Measurements from ENCODE around the gene MN1. TPM values are rescaled to one million over a fixed set of nuclear protein-coding genes. Genes with fewer than 3 reads are reported as not detected.

MN1 gene
- total and polyA plus RNA-seq, 2 of the 8 experiments (the other 6 are each of a cell fraction or from before 2014, with no cell fraction given), result 3.1 to 4.9 TPM

DNA sequence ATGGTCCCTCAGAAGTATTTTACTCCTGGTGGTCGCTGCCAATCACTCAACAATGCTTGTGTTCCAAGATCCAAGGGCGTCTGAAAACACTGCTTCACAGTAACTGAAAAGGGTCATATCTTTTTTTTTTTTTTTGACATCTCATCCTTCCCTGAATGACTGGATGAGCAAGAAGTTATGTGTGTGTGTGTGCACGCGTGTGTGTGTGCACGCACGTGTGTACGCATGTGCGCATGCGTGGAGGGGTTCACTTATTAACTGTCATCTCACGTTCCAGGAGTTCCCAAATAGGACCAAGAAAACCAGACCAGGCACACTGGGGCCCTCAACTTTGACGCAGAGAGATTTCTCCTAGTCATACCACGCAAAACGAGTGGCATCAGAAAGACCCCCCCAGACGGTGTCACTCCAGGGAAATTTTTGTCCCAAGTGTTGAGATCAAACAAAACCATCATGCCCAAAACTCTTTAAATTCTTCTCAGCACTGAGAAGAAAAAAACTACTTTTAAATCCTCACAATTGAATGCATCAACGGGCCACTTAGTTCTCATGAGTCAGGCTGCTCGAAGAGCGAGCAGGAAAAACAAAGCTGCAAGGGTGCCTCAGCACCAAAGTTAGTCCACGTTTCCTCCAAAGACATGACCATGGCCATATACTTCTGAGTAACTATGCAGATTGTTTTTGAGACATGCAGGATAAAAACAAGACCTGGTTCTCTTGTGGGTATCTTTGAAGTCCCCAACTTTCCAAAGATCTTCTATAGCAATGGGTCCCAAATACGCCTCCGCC lies 12.9 kb downstream of the MN1 start (continued):
- TF ChIP-seq TAF1 (IDR thresholded peaks at IDR 0.05; ENCODE audit: low read depth, low read length) (no peak), E2F6 (IDR thresholded peaks at IDR 0.05) (no peak), EZH2 (IDR thresholded peaks at IDR 0.05; ENCODE audit: low read depth, low read length, severe bottlenecking) (no peak), TBP (IDR thresholded peaks at IDR 0.05; ENCODE audit: low read depth, low read length) (no peak), NANOG (IDR thresholded peaks at IDR 0.05; ENCODE audit: insufficient read depth, low read depth, low read length, poor library complexity, severe bottlenecking) (no peak), POU5F1 (IDR thresholded peaks at IDR 0.05; ENCODE audit: low read depth, low read length) (no peak)
